Pancreas (tissue), 10 donors: ENCODE data around the gene TIAM1. TPM values are rescaled to one million over a fixed set of nuclear protein-coding genes. Genes with fewer than 3 reads are reported as not detected.

ENCODE experiments used
- ATAC-seq, 4 donors: fragments of 200-7000 bp; cut with Tn5 transposase; one replicate each; pipeline versions ENCODE4 v1.8.0 to v1.9.1; 2020; ENCODE audit warnings: mild to moderate bottlenecking in 4 of 4, moderate library complexity in 4 of 4
- DNase-seq, 6 donors: peaks; one replicate each; pipeline ENCODE4 v3.0.0-alpha.2; 2020
- FAIRE-seq: peaks from 2 replicates; lab custom pipeline; 2012; peaks lifted over from hg19 to GRCh38; lab: Jason Lieb, UNC
- H3K27ac ChIP-seq, 4 donors: fragments of 200-600 bp; sonication (generic); 1 replicate in 3 of 4; 2 replicates in 1 of 4; pipeline versions ENCODE4 v1.5.0 to v1.8.0; 2020
- H3K27me3 ChIP-seq, 4 donors: fragments of 200-600 bp; one replicate each; pipeline ENCODE4 v1.8.0; 2021
- H3K36me3 ChIP-seq, 3 donors: fragments of 200-600 bp; sonication (generic) in 1 of 3; one replicate each; pipeline versions ENCODE4 v1.5.0 to v1.8.0; 2020 to 2021
- H3K4me1 ChIP-seq, 3 donors: fragments of 200-600 bp; one replicate each; pipeline ENCODE4 v1.8.0; 2021
- H3K4me3 ChIP-seq, 4 donors: fragments of 200-600 bp; sonication (generic) in 2 of 4; one replicate each; pipeline versions ENCODE4 v1.5.0 to v1.8.0; 2020 to 2021
- H3K9me3 ChIP-seq, 4 donors: fragments of 200-600 bp; one replicate each; pipeline ENCODE4 v1.8.0; 2021
- WGBS, 2 donors: extraction: QIAGEN DNeasy Blood & Tissue Kit; methylation state at CpG; one replicate each; pipeline ENCODE4 v1.1.7; 2013; 5-methylcytosine and 5-hydroxymethylcytosine counted together
- intact Hi-C, 3 donors: fragments of 100-400 bp; cut with DNase I; formaldehyde crosslinking; loops; one replicate each; pipeline versions ENCODE4 v1.11.1 to v1.14.2; 2022
- polyA plus RNA-seq, 2 donors: library from polyadenylated mRNA; stranded (reverse); fragments of 200-250 nt; gene quantifications; one replicate each; pipeline ENCODE4 v1.2.3, GENCODE V29; 2013
- total RNA-seq, 6 donors: library from RNA; stranded (reverse); fragmentation: NEBNext Ultra II Directional in 4 of 6; extraction: Animal tissue kit (Norgen Biotek cat#: 25700) in 4 of 6; gene quantifications; one replicate each; pipeline versions ENCODE4 v1.2.1 to v1.2.4, GENCODE V29; 2021 to 2023
- TF ChIP-seq, protein P1 (sequence below), 4 donors: fragments of 200-600 bp; sonication (generic) in 3 of 4; IDR thresholded peaks; one replicate each; pipeline versions ENCODE4 v1.5.0 to v1.8.0; 2021; ENCODE audit warnings: antibody characterized with exemption in 4 of 4
- donor health status: healthy with polysubstance abuse.
- donor health status: DM: no; HTN: no; CAD: no; lungs with moderate emphysema.
- donor health status: DM: no; HTN: no; CAD: no.
- donor health status: control.
- donor health status: control.
- donor health status: Bipolar disorder and iron deficiency.
- donor health status: DM: yes; HTN: yes; CAD: no.
- donor health status: DM: no; HTN: no; CAD: no.
- donor health status: DM: no; HTN: no; CAD: no.
- donor health status: DM: yes; HTN: yes; CAD: no.

Gene TIAM1
- total and polyA plus RNA-seq, 8 donors: 1.7 to 7.7 (median 4.0) TPM

GRCh38 chr21:31128234-31128633, 215.8 kb downstream of the TIAM1 start:
- Histone ChIP-seq H3K36me3 (no peaks in the 10 kb centered on the region), H3K27ac (peak overlapping the region in 2 of 4 donors; percentile 1 to 44), H3K27me3 (no peaks in the 10 kb centered on the region), H3K9me3 (no peaks in the 10 kb centered on the region), H3K4me1 (no peaks in the 10 kb centered on the region), H3K4me3 (no peak overlapping the region)
- TF ChIP-seq, protein P1, sequence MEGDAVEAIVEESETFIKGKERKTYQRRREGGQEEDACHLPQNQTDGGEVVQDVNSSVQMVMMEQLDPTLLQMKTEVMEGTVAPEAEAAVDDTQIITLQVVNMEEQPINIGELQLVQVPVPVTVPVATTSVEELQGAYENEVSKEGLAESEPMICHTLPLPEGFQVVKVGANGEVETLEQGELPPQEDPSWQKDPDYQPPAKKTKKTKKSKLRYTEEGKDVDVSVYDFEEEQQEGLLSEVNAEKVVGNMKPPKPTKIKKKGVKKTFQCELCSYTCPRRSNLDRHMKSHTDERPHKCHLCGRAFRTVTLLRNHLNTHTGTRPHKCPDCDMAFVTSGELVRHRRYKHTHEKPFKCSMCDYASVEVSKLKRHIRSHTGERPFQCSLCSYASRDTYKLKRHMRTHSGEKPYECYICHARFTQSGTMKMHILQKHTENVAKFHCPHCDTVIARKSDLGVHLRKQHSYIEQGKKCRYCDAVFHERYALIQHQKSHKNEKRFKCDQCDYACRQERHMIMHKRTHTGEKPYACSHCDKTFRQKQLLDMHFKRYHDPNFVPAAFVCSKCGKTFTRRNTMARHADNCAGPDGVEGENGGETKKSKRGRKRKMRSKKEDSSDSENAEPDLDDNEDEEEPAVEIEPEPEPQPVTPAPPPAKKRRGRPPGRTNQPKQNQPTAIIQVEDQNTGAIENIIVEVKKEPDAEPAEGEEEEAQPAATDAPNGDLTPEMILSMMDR (IDR thresholded peaks at IDR 0.05): no peak
- intact Hi-C loops: no loop called here
- WGBS, 2 donors: 26 to 29% methylated on average over 5 of the region's 5 CpGs
- no peak for DNase-seq
- peak in 3 of 4 donors; percentile 38 to 76 (median 59) for ATAC-seq
- FAIRE-seq: no peak

DNA sequence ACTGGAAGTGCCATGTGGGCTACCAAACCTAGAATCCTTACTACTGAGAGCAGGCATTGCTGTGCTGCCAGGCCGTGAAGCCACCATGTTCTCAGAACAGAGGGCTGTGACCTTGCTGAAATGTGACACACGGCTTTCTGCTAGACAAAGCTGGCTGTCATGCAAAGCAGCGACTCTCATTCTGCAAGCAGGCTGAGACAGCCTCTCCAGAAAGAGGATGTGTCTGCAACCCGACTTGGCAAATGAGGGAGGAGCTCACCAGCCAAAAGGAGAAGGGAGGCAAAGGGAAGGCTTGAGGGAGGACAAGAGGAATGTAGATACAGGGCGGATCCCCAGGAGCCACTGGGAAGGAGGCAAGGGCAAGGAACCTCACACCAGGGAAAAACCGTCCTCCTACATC, 220.1 kb downstream of the TIAM1 start:
- TF ChIP-seq, protein P1 (IDR thresholded peaks at IDR 0.05): no peak
- no peaks in the 10 kb centered on the region for H3K27me3 ChIP-seq
- ATAC-seq: peak in 2 of 4 donors; percentile 20 to 55
- H3K9me3 ChIP-seq: no peaks in the 10 kb centered on the region
- H3K4me1 ChIP-seq: no peaks in the 10 kb centered on the region
- H3K4me3 ChIP-seq: no peak overlapping the region
- no peak for DNase-seq
- H3K27ac ChIP-seq: no peak overlapping the region
- H3K36me3 ChIP-seq: no peaks in the 10 kb centered on the region
- FAIRE-seq: no peak
- 50 to 56% methylated on average over 5 to 6 of the region's 6 CpGs for WGBS, 2 donors
- intact Hi-C loops: no loop called here

DNA sequence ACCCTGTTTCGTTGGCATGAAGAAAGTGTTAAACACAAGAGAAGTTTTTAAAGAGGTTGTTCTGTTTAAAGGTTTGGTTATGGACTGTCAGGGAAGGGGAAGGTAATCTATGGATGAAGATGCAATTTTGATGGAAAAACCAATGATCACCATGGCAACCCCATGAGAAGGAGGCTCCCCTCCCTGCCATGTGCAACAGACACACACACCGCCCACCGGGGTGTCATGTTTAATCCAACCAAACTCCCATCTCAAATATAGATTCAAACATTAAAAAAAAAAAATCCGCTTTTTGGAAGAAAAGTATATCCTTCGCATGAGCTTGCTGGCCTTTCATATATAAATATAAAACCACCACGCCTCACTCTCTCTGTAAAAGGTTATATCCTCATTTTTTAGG, 224.9 kb downstream of the TIAM1 start:
- ATAC-seq (no peak), FAIRE-seq (no peak), DNase-seq (no peak)
- Histone ChIP-seq H3K27me3 (no peaks in the 10 kb centered on the region), H3K36me3 (no peaks in the 10 kb centered on the region), H3K4me1 (no peaks in the 10 kb centered on the region), H3K4me3 (no peak overlapping the region), H3K27ac (no peak overlapping the region), H3K9me3 (no peaks in the 10 kb centered on the region)
- TF ChIP-seq, protein P1 (IDR thresholded peaks at IDR 0.05): no peak
- intact Hi-C loops: no loop called here
- WGBS, 2 donors: 65 to 80% methylated on average over 6 of the region's 6 CpGs

DNA sequence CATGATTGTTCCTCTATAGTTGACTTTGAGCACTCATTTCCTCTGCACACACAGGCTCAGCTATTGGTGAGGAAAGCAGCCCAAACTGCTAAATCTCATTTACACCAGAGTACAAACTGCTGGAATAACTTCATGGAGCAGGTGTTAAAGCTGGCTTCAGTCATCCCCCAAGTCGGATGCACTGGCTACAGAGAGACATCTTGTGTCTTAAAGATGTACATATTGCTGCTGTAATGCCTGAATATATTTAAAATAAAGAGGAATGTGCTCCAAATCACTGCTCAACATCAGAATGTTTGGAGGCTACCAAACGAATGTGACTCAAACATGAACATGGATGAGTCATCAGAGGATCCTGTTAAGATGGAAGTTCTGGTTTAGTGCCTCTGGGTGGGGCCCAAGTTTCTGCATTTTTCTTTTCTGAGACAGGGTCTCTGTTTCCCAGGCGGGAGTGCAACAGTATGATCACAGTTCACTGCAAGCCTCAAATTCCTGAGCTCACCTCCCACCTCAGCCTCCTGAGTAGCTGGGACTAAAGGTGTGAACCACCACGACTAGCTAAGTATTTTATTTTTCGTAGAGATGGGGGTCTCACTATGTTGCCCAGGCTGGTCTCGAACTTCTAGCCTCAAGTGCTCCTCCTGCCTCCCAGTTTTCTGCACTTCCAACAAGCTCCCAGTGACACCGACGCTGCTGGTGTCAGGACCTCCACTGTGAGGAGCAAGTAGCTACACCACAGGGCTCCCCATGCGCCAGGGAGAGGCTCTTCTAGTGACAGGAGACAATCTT, 226.7 kb downstream of the TIAM1 start:
- ATAC-seq (peak in 1 of 4 donors; percentile 37), DNase-seq (no peak)
- 54 to 56% methylated on average over 9 of the region's 9 CpGs for WGBS, 2 donors

More for the DNA sequence above, 226.7 kb downstream of the TIAM1 start:
- Histone ChIP-seq H3K4me1 (no peaks in the 10 kb centered on the region), H3K9me3 (no peaks in the 10 kb centered on the region), H3K4me3 (no peak overlapping the region), H3K27me3 (no peaks in the 10 kb centered on the region), H3K27ac (no peak overlapping the region), H3K36me3 (no peaks in the 10 kb centered on the region)
- intact Hi-C loops: no loop called here
- FAIRE-seq: no peak
- TF ChIP-seq, protein P1 (IDR thresholded peaks at IDR 0.05): no peak
